GM23338 (cell line): Measurements from ENCODE around the gene CELA2B. TPM values are rescaled to one million over a fixed set of nuclear protein-coding genes. Genes with fewer than 3 reads are reported as not detected.
"Not testable (repeated sequence)": the region's sequence is repeated elsewhere in the genome, so short reads cannot be mapped to it uniquely, and the experiment has no call there.

Experiments used
- ATAC-seq: fragments of 200-7000 bp; cut with Tn5 transposase; 3 replicates; pipeline ENCODE4 v1.9.1; 2020
- DNase-seq: peaks from one replicate; pipeline ENCODE4 v3.0.0-alpha.2; 2015; ENCODE audit warnings: low spot score
- H2AFZ ChIP-seq: fragments of 200-600 bp; sonication (generic); 2 replicates; pipeline ENCODE4 v1.8.0; 2016; ENCODE audit warnings: antibody characterized with exemption, mild to moderate bottlenecking, moderate library complexity
- H3F3A ChIP-seq: fragments of 200-600 bp; sonication (generic); replicated peaks from 2 replicates; pipeline ENCODE4 v1.8.0; 2017; ENCODE audit warnings: antibody characterized with exemption, mixed run types, low read depth
- H3K27ac ChIP-seq: fragments of 200-600 bp; sonication (generic); 2 replicates; pipeline ENCODE4 v1.6.1; 2016; ENCODE audit warnings: low read depth
- H3K27me3 ChIP-seq: fragments of 200-600 bp; sonication (generic); 2 replicates; pipeline ENCODE4 v1.8.0; 2016; ENCODE audit warnings: mild to moderate bottlenecking, mixed run types, moderate library complexity; ENCODE audit not compliant: insufficient read depth
- H3K36me3 ChIP-seq: fragments of 200-600 bp; sonication (generic); 2 replicates; pipeline ENCODE4 v1.8.0; 2016; ENCODE audit warnings: mild to moderate bottlenecking; ENCODE audit not compliant: insufficient read depth
- H3K4me1 ChIP-seq: fragments of 200-600 bp; sonication (generic); 2 replicates; pipeline ENCODE4 v1.8.0; 2016; ENCODE audit warnings: mild to moderate bottlenecking, moderate library complexity; ENCODE audit not compliant: insufficient read depth
- H3K4me2 ChIP-seq: fragments of 200-600 bp; sonication (generic); 2 replicates; pipeline ENCODE4 v1.7.1; 2017; ENCODE audit warnings: mixed run types
- H3K4me3 ChIP-seq: fragments of 200-600 bp; sonication (generic); 2 replicates; pipeline ENCODE4 v1.6.1; 2016; ENCODE audit warnings: mixed run types
- H3K79me2 ChIP-seq: fragments of 200-600 bp; sonication (generic); replicated peaks from 2 replicates; pipeline ENCODE4 v1.8.0; 2017; ENCODE audit warnings: mild to moderate bottlenecking; ENCODE audit not compliant: insufficient read depth
- H3K9me2 ChIP-seq: fragments of 200-600 bp; sonication (generic); 2 replicates; pipeline ENCODE4 v1.8.0; 2017; ENCODE audit not compliant: insufficient read depth
- H4K20me1 ChIP-seq: fragments of 200-600 bp; sonication (generic); replicated peaks from 2 replicates; pipeline ENCODE4 v1.8.0; 2017; ENCODE audit warnings: mild to moderate bottlenecking; ENCODE audit not compliant: insufficient read depth
- H3K27ac Mint-ChIP-seq: 2 replicates; pipeline ENCODE4 v1.8.0; 2020; ENCODE audit warnings: inconsistent platforms, mild to moderate bottlenecking, moderate library complexity, mixed read lengths
- H3K27me3 Mint-ChIP-seq: 3 replicates; pipeline ENCODE4 v1.8.0; 2022; ENCODE audit warnings: low read depth, mild to moderate bottlenecking, moderate library complexity, mixed read lengths, inconsistent platforms; ENCODE audit not compliant: insufficient read depth, poor library complexity
- H3K36me3 Mint-ChIP-seq: 3 replicates; pipeline ENCODE4 v1.8.0; 2021; ENCODE audit warnings: low read depth, mild to moderate bottlenecking, inconsistent platforms, moderate library complexity, mixed read lengths
- H3K4me1 Mint-ChIP-seq: 3 replicates; pipeline ENCODE4 v1.8.0; 2020; ENCODE audit warnings: mild to moderate bottlenecking, inconsistent platforms, mixed read lengths
- H3K4me3 Mint-ChIP-seq: 3 replicates; pipeline ENCODE4 v1.8.0; 2021; ENCODE audit warnings: moderate library complexity, mild to moderate bottlenecking, inconsistent platforms, mixed read lengths
- H3K9me3 Mint-ChIP-seq: 3 replicates; pipeline ENCODE4 v1.8.0; 2020; ENCODE audit warnings: moderate library complexity, mild to moderate bottlenecking, inconsistent platforms, mixed read lengths
- EZH2phosphoT487 ChIP-seq: fragments of 200-600 bp; sonication (generic); IDR thresholded peaks from one replicate; pipeline ENCODE4 v1.8.1; 2018; ENCODE audit warnings: antibody characterized with exemption; ENCODE audit not compliant: unreplicated experiment
- JUNB ChIP-seq: IDR thresholded peaks from one replicate; pipeline ENCODE4 v1.6.1; 2016; ENCODE audit warnings: antibody characterized with exemption; ENCODE audit not compliant: unreplicated experiment
- NANOG ChIP-seq: IDR thresholded peaks from 2 replicates; pipeline ENCODE4 v1.6.1; 2016; ENCODE audit warnings: antibody characterized with exemption, borderline replicate concordance
- ZNF331 ChIP-seq: fragments of 250-450 bp; sonication (Bioruptor Pico); IDR thresholded peaks from 2 replicates; pipeline ENCODE4 v1.5.0; 2020; ENCODE audit warnings: low read depth, mild to moderate bottlenecking, moderate library complexity
- ZNF462 ChIP-seq: fragments of 250-450 bp; sonication (Bioruptor Pico); IDR thresholded peaks from 2 replicates; pipeline ENCODE4 v1.5.0; 2020; ENCODE audit warnings: mild to moderate bottlenecking, moderate library complexity
- polyA plus RNA-seq: library from polyadenylated mRNA; unstranded; fragments of >200 nt; fragmentation: Nextera tagmentation; extraction: Ambion mirVana; gene quantifications from 2 replicates; pipeline ENCODE4 v1.2.1, GENCODE V29; 2016
- total RNA-seq: library from RNA; depleted of rRNA; stranded (reverse); fragments of >200 nt; shearing (Covaris generic); gene quantifications from 2 replicates; pipeline ENCODE4 v1.2.3, GENCODE V29; 2014
- TF ChIP-seq, protein P1 (sequence below), 2 experiments: fragments of 200-600 bp in 1 of 2; sonication (generic) in 1 of 2; conservative IDR thresholded peaks; 2 replicates each; pipeline versions ENCODE4 v1.5.1 to v1.6.1; 2016 to 2017; ENCODE audit warnings: antibody characterized with exemption in 2 of 2, low read depth in 2 of 2, mild to moderate bottlenecking in 2 of 2, moderate library complexity in 1 of 2

Gene CELA2B
- total and polyA plus RNA-seq, 2 experiments from 2014 or later: not detected

GRCh38 chr1:15433471-15433870 is 42.4 kb upstream of the CELA2B start (continued):
- TF ChIP-seq ZNF462 (no peak), EZH2phosphoT487 (no peak), ZNF331 (CRISPR knock-in tag) (no peak), JUNB (no peak), NANOG (no peak)
- TF ChIP-seq, protein P1, sequence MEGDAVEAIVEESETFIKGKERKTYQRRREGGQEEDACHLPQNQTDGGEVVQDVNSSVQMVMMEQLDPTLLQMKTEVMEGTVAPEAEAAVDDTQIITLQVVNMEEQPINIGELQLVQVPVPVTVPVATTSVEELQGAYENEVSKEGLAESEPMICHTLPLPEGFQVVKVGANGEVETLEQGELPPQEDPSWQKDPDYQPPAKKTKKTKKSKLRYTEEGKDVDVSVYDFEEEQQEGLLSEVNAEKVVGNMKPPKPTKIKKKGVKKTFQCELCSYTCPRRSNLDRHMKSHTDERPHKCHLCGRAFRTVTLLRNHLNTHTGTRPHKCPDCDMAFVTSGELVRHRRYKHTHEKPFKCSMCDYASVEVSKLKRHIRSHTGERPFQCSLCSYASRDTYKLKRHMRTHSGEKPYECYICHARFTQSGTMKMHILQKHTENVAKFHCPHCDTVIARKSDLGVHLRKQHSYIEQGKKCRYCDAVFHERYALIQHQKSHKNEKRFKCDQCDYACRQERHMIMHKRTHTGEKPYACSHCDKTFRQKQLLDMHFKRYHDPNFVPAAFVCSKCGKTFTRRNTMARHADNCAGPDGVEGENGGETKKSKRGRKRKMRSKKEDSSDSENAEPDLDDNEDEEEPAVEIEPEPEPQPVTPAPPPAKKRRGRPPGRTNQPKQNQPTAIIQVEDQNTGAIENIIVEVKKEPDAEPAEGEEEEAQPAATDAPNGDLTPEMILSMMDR (conservative IDR thresholded peaks at IDR 0.05; ENCODE audit: low read depth in 2 of 2): no peak

- not testable (repeated sequence) for DNase-seq, H3K27me3 Mint-ChIP-seq, H3K4me3 ChIP-seq, H3K9me3 Mint-ChIP-seq, H3K27me3 ChIP-seq, H3K4me1 ChIP-seq, H3K4me1 Mint-ChIP-seq, ATAC-seq, H3K4me3 Mint-ChIP-seq, H3K27ac ChIP-seq, H4K20me1 ChIP-seq, H3K79me2 ChIP-seq, H3F3A ChIP-seq, H3K9me2 ChIP-seq, H3K36me3 ChIP-seq, H2AFZ ChIP-seq, H3K27ac Mint-ChIP-seq, H3K4me2 ChIP-seq, H3K36me3 Mint-ChIP-seq
These were observed 41.2 kb upstream of the CELA2B start for GRCh38 chr1:15434739-15435138.
